ENCODE results near the gene ZNF467.

Gene ZNF467

DNA sequence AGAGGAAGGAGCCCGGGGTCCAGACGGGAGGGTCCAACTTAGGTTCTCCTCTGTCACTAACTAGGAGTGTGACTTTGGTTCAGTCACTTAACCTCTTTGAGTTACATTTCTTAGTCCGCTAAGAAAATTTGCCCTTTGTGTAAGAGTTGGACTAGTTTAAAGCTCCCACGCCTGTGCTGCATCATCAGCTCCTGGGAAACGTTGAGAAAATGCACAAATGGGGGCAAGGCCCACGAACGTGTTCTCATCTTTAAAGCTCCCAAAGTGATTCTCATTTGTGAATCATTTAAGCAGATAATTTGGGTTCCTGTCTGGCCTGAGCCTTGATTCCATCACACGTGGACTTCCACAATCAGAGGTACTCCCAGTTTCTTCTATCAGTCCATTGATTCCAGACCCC is 6.3 kb downstream of the ZNF467 start:
- Histone ChIP-seq H3K18ac (ENCODE audit: low read length) (no peak overlapping the region), H3K4me3 (ENCODE audit: low read length) (no peak overlapping the region), H3K4ac (ENCODE audit: low read depth, low read length) (no peak overlapping the region), H3K79me1 (ENCODE audit: low read length) (no peaks in the 10 kb centered on the region), H3K36me3 (ENCODE audit: control insufficient read depth, insufficient read depth, low read length) (no peaks in the 10 kb centered on the region), H3K9ac (ENCODE audit: low read length) (no peak overlapping the region), H3K27ac (ENCODE audit: low read depth, low read length) (no peak overlapping the region), H3K23ac (ENCODE audit: low read length) (no peak overlapping the region), H2BK120ac (ENCODE audit: low read depth, low read length) (no peak overlapping the region), H3K79me2 (ENCODE audit: control insufficient read depth, insufficient read depth, low read length) (no peaks in the 10 kb centered on the region), H3K56ac (ENCODE audit: low read length) (no peak overlapping the region), H2AK5ac (ENCODE audit: low read length) (no peak overlapping the region), H4K8ac (ENCODE audit: low read depth, low read length) (no peak overlapping the region), H3K27me3 (ENCODE audit: insufficient read depth, low read length, poor library complexity) (peaks cover 75% of the 10 kb centered on the region), H3K4me2 (ENCODE audit: low read length) (no peak overlapping the region), H4K5ac (ENCODE audit: low read length) (no peak overlapping the region), H2BK15ac (replicated peaks; ENCODE audit: low read depth) (no peak overlapping the region), H2BK5ac (ENCODE audit: low read length) (no peak overlapping the region), H3K4me1 (ENCODE audit: control insufficient read depth, low read depth, low read length) (no peaks in the 10 kb centered on the region)
- no CpG with 5 or more reads among the region's 8 CpGs for WGBS (ENCODE audit: extremely low coverage, insufficient coverage, low lambda C conversion rate)
- DNase-seq: no peak

DNA sequence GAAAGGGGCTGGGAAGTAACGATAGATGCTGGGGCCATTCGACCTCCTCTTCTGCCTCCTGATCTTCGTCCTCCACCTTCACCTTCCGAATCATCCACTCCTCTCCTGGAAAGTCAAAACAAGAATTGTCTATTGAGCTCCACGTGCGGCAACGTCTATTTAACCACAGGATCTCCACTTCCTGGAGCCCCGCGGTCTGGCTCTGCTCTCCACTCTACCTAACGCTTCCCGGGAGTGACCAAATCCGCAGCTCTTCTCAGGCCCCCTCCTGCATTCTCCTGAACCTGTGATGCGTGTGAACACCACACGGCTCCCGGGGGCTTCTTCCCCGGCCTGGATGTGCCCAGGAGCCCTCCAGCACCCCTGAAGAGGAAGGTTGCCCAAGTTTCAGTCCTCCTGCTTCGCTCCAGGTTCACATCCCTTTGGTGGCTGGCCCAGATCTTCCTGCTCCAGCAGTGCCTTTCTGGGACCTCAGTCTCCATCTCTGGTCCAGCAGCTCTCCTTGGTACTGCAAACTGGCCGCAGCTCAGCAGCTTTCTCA is 7.2 kb downstream of the ZNF467 start:
- Histone ChIP-seq H2BK120ac (ENCODE audit: low read depth, low read length) (no peak overlapping the region), H3K56ac (ENCODE audit: low read length) (no peak overlapping the region), H3K27ac (ENCODE audit: low read depth, low read length) (no peak overlapping the region), H3K79me1 (ENCODE audit: low read length) (no peaks in the 10 kb centered on the region), H3K36me3 (ENCODE audit: control insufficient read depth, insufficient read depth, low read length) (no peaks in the 10 kb centered on the region), H3K4me1 (ENCODE audit: control insufficient read depth, low read depth, low read length) (no peaks in the 10 kb centered on the region), H4K8ac (ENCODE audit: low read depth, low read length) (no peak overlapping the region), H3K79me2 (ENCODE audit: control insufficient read depth, insufficient read depth, low read length) (no peaks in the 10 kb centered on the region), H2BK5ac (ENCODE audit: low read length) (no peak overlapping the region), H3K23ac (ENCODE audit: low read length) (no peak overlapping the region), H3K4ac (ENCODE audit: low read depth, low read length) (no peak overlapping the region), H3K18ac (ENCODE audit: low read length) (no peak overlapping the region), H2AK5ac (ENCODE audit: low read length) (no peak overlapping the region), H3K4me3 (ENCODE audit: low read length) (no peak overlapping the region), H4K5ac (ENCODE audit: low read length) (no peak overlapping the region), H3K4me2 (ENCODE audit: low read length) (no peak overlapping the region), H3K27me3 (ENCODE audit: insufficient read depth, low read length, poor library complexity) (peaks cover 75% of the 10 kb centered on the region), H3K9ac (ENCODE audit: low read length) (no peak overlapping the region), H2BK15ac (replicated peaks; ENCODE audit: low read depth) (no peak overlapping the region)
- no CpG with 5 or more reads among the region's 18 CpGs for WGBS (ENCODE audit: extremely low coverage, insufficient coverage, low lambda C conversion rate)
- DNase-seq: no peak

- no peaks in the 10 kb centered on the region for H3K79me2 ChIP-seq (ENCODE audit: control insufficient read depth, insufficient read depth, low read length)
- no peak overlapping the region for H3K18ac ChIP-seq (ENCODE audit: low read length)
- H3K27ac ChIP-seq (ENCODE audit: low read depth, low read length): no peak overlapping the region
- H3K27me3 ChIP-seq (ENCODE audit: insufficient read depth, low read length, poor library complexity): peaks cover 75% of the 10 kb centered on the region
- H3K36me3 ChIP-seq (ENCODE audit: control insufficient read depth, insufficient read depth, low read length): no peaks in the 10 kb centered on the region
- no peak overlapping the region for H4K5ac ChIP-seq (ENCODE audit: low read length)
- H3K4ac ChIP-seq (ENCODE audit: low read depth, low read length): no peak overlapping the region
- H2BK15ac ChIP-seq (replicated peaks; ENCODE audit: low read depth): no peak overlapping the region
- no peak for DNase-seq
- WGBS (ENCODE audit: extremely low coverage, insufficient coverage, low lambda C conversion rate): no CpG with 5 or more reads among the region's 76 CpGs
- H2BK5ac ChIP-seq (ENCODE audit: low read length): no peak overlapping the region
- no peaks in the 10 kb centered on the region for H3K4me1 ChIP-seq (ENCODE audit: control insufficient read depth, low read depth, low read length)
- peak overlapping the region; percentile 7 for H3K56ac ChIP-seq (ENCODE audit: low read length)
- no peak overlapping the region for H2BK120ac ChIP-seq (ENCODE audit: low read depth, low read length)
- no peak overlapping the region for H2AK5ac ChIP-seq (ENCODE audit: low read length)
- no peak overlapping the region for H3K4me3 ChIP-seq (ENCODE audit: low read length)
- H4K8ac ChIP-seq (ENCODE audit: low read depth, low read length): no peak overlapping the region
- no peak overlapping the region for H3K23ac ChIP-seq (ENCODE audit: low read length)
- no peak overlapping the region for H3K4me2 ChIP-seq (ENCODE audit: low read length)
- no peaks in the 10 kb centered on the region for H3K79me1 ChIP-seq (ENCODE audit: low read length)
- H3K9ac ChIP-seq (ENCODE audit: low read length): no peak overlapping the region
Measured at GRCh38 chr7:149765399-149766121, 7.8 kb downstream of the ZNF467 start.

- H3K4me3 ChIP-seq (ENCODE audit: low read length): no peak overlapping the region
- H2BK15ac ChIP-seq (replicated peaks; ENCODE audit: low read depth): no peak overlapping the region
- peaks cover 72% of the 10 kb centered on the region for H3K27me3 ChIP-seq (ENCODE audit: insufficient read depth, low read length, poor library complexity)
- H3K4ac ChIP-seq (ENCODE audit: low read depth, low read length): no peak overlapping the region
- H3K79me1 ChIP-seq (ENCODE audit: low read length): no peaks in the 10 kb centered on the region
- no peaks in the 10 kb centered on the region for H3K4me1 ChIP-seq (ENCODE audit: control insufficient read depth, low read depth, low read length)
- no peak overlapping the region for H3K9ac ChIP-seq (ENCODE audit: low read length)
- no peak overlapping the region for H2AK5ac ChIP-seq (ENCODE audit: low read length)
- H3K36me3 ChIP-seq (ENCODE audit: control insufficient read depth, insufficient read depth, low read length): no peaks in the 10 kb centered on the region
- peak overlapping the region; percentile 16 for H3K4me2 ChIP-seq (ENCODE audit: low read length)
- H3K18ac ChIP-seq (ENCODE audit: low read length): no peak overlapping the region
- H2BK5ac ChIP-seq (ENCODE audit: low read length): no peak overlapping the region
- peak; percentile 77 for DNase-seq
- no peak overlapping the region for H3K23ac ChIP-seq (ENCODE audit: low read length)
- H4K5ac ChIP-seq (ENCODE audit: low read length): no peak overlapping the region
- H3K56ac ChIP-seq (ENCODE audit: low read length): no peak overlapping the region
- H4K8ac ChIP-seq (ENCODE audit: low read depth, low read length): no peak overlapping the region
- no peaks in the 10 kb centered on the region for H3K79me2 ChIP-seq (ENCODE audit: control insufficient read depth, insufficient read depth, low read length)
- no peak overlapping the region for H3K27ac ChIP-seq (ENCODE audit: low read depth, low read length)
- no CpG with 5 or more reads among the region's 96 CpGs for WGBS (ENCODE audit: extremely low coverage, insufficient coverage, low lambda C conversion rate)
- H2BK120ac ChIP-seq (ENCODE audit: low read depth, low read length): no peak overlapping the region
Measured at GRCh38 chr7:149764481-149765398, 8.6 kb downstream of the ZNF467 start.

- H2BK5ac ChIP-seq (ENCODE audit: low read length): no peak overlapping the region
- H3K4me3 ChIP-seq (ENCODE audit: low read length): no peak overlapping the region
- H2BK15ac ChIP-seq (replicated peaks; ENCODE audit: low read depth): no peak overlapping the region
- no peak overlapping the region for H3K4ac ChIP-seq (ENCODE audit: low read depth, low read length)
- DNase-seq: no peak
- no peak overlapping the region for H4K5ac ChIP-seq (ENCODE audit: low read length)
- H3K27me3 ChIP-seq (ENCODE audit: insufficient read depth, low read length, poor library complexity): peaks cover 62% of the 10 kb centered on the region
- H3K79me1 ChIP-seq (ENCODE audit: low read length): no peaks in the 10 kb centered on the region
- no peaks in the 10 kb centered on the region for H3K36me3 ChIP-seq (ENCODE audit: control insufficient read depth, insufficient read depth, low read length)
- no peaks in the 10 kb centered on the region for H3K79me2 ChIP-seq (ENCODE audit: control insufficient read depth, insufficient read depth, low read length)
- no peak overlapping the region for H3K56ac ChIP-seq (ENCODE audit: low read length)
- H2AK5ac ChIP-seq (ENCODE audit: low read length): no peak overlapping the region
- H3K18ac ChIP-seq (ENCODE audit: low read length): no peak overlapping the region
- no peak overlapping the region for H3K23ac ChIP-seq (ENCODE audit: low read length)
- WGBS (ENCODE audit: extremely low coverage, insufficient coverage, low lambda C conversion rate): no CpG with 5 or more reads among the region's 22 CpGs
- no peak overlapping the region for H3K9ac ChIP-seq (ENCODE audit: low read length)
- H2BK120ac ChIP-seq (ENCODE audit: low read depth, low read length): no peak overlapping the region
- no peak overlapping the region for H4K8ac ChIP-seq (ENCODE audit: low read depth, low read length)
- no peak overlapping the region for H3K27ac ChIP-seq (ENCODE audit: low read depth, low read length)
- no peaks in the 10 kb centered on the region for H3K4me1 ChIP-seq (ENCODE audit: control insufficient read depth, low read depth, low read length)
- H3K4me2 ChIP-seq (ENCODE audit: low read length): no peak overlapping the region
Measured at GRCh38 chr7:149763563-149764240, 9.7 kb downstream of the ZNF467 start.

Measured in mesendoderm (in vitro differentiated cells).